Measurements from ENCODE around the gene PIRT. TPM values are rescaled to one million over a fixed set of nuclear protein-coding genes. Genes with fewer than 3 reads are reported as not detected.

Gene PIRT
- total RNA-seq, 4 donors from 2014 or later = 0.68 to 0.91 TPM; not detected in 2

Other genes with a start within 250 kb of the PIRT start
- 1 to 10 TPM in 2 of 4 donors, under 1 TPM in 2; 0.89 to 6.5 (median 1.1) TPM for gene MYH3, start 180.8 kb downstream of the PIRT start, total RNA-seq
- gene SCO1, start 140.6 kb downstream of the PIRT start, total RNA-seq = 10 to 100 TPM; 11.9 to 34.2 (median 14.1) TPM
- 10 to 100 TPM in 3 of 4 donors, 1 to 10 TPM in 1; 8.8 to 22.4 (median 10.6) TPM for gene ADPRM, start 140.5 kb downstream of the PIRT start, total RNA-seq
- gene TMEM220, start 108.1 kb downstream of the PIRT start, total RNA-seq = 10 to 100 TPM in 2 of 4 donors, 1 to 10 TPM in 2; 4.5 to 12.1 (median 9.4) TPM
- gene TMEM238L, start 34.0 kb downstream of the PIRT start, total RNA-seq = 1 to 10 TPM in 2 of 4 donors, not detected in 2; 2.0 to 8.9 TPM